ENCODE measurements around the gene PPP3CB.
"Not testable (repeated sequence)": the region's sequence is repeated elsewhere in the genome, so short reads cannot be mapped to it uniquely, and the experiment has no call there.

Gene PPP3CB

GRCh38 chr10:73413528-73414229 lies 82.1 kb downstream of the PPP3CB start, which contains the start of gene ANXA7:
ANXA7 (minus strand) TSS chr10:73414058; CDS start chr10:73400856, 13,202 bp downstream.
- peak; percentile 85 to 93 for DNase-seq

- DNase-seq: no peak
These were observed 82.7 kb downstream of the PPP3CB start for GRCh38 chr10:73413108-73413527.

GRCh38 chr10:73410897-73411296 lies 84.9 kb downstream of the PPP3CB start:
- DNase-seq: no peak

GRCh38 chr10:73408978-73409521 lies 86.8 kb downstream of the PPP3CB start:
- DNase-seq: no peak

- no peak for DNase-seq
These were observed 87.8 kb downstream of the PPP3CB start for GRCh38 chr10:73408061-73408460.

GRCh38 chr10:73407495-73407894 lies 88.3 kb downstream of the PPP3CB start:
- DNase-seq: no peak

- no peak for DNase-seq
These were observed 89.0 kb downstream of the PPP3CB start for GRCh38 chr10:73406846-73407245.

- no peak for DNase-seq
These were observed 90.3 kb downstream of the PPP3CB start for GRCh38 chr10:73405556-73405955.

- DNase-seq: no peak
These were observed 91.1 kb downstream of the PPP3CB start for GRCh38 chr10:73404690-73405089.

GRCh38 chr10:73401636-73402035 lies 94.2 kb downstream of the PPP3CB start:
- DNase-seq: no peak

- no peak for DNase-seq
These were observed 96.8 kb downstream of the PPP3CB start for GRCh38 chr10:73399063-73399462.

- DNase-seq: no peak
These were observed 97.8 kb downstream of the PPP3CB start for GRCh38 chr10:73398024-73398423.

GRCh38 chr10:73394325-73394724 lies 101.5 kb downstream of the PPP3CB start:
- not testable (repeated sequence) for DNase-seq

- no peak for DNase-seq
These were observed 107.6 kb downstream of the PPP3CB start for GRCh38 chr10:73388228-73388627.

- DNase-seq: no peak
These were observed 109.2 kb downstream of the PPP3CB start for GRCh38 chr10:73386583-73386982.

All from inflammatory macrophage (primary cell).